Osteoblast (primary cell): ENCODE results near the gene TRIM7. TPM values are rescaled to one million over a fixed set of nuclear protein-coding genes. Genes with fewer than 3 reads are reported as not detected.

Experiments used
- DNase-seq: peaks from one replicate; pipeline ENCODE4 v3.0.0; 2011; ENCODE audit warnings: low spot score, mixed read lengths; ENCODE audit not compliant: insufficient read length; ENCODE audit errors: missing footprints
- H2AFZ ChIP-seq: 2 replicates; pipeline ENCODE4 v1.6.0; 2011; ENCODE audit warnings: mild to moderate bottlenecking, low read length
- H3K27ac ChIP-seq: 2 replicates; pipeline ENCODE4 v1.5.1; 2011; ENCODE audit warnings: mild to moderate bottlenecking, low read depth, low read length, moderate library complexity
- H3K27me3 ChIP-seq: 2 replicates; pipeline ENCODE4 v1.6.0; 2012; ENCODE audit warnings: mild to moderate bottlenecking, control low read depth, inconsistent platforms, low read length, moderate library complexity; ENCODE audit not compliant: insufficient read depth
- H3K36me3 ChIP-seq: 2 replicates; pipeline ENCODE4 v1.5.1; 2011; ENCODE audit warnings: mild to moderate bottlenecking, low read length, control low read depth, moderate library complexity; ENCODE audit not compliant: insufficient read depth
- H3K4me1 ChIP-seq: 2 replicates; pipeline ENCODE4 v1.5.1; 2011; ENCODE audit warnings: mild to moderate bottlenecking, low read length, control low read depth, moderate library complexity; ENCODE audit not compliant: insufficient read depth
- H3K4me2 ChIP-seq: 2 replicates; pipeline ENCODE4 v1.6.0; 2011; ENCODE audit warnings: mild to moderate bottlenecking, low read length; ENCODE audit not compliant: insufficient read depth
- H3K4me3 ChIP-seq: fragments of 200-600 bp; sonication (generic); 3 replicates; pipeline ENCODE4 v1.5.1; 2012; ENCODE audit warnings: mild to moderate bottlenecking, low read length, inconsistent platforms; ENCODE audit not compliant: insufficient read depth
- H3K79me2 ChIP-seq: 2 replicates; pipeline ENCODE4 v1.6.0; 2012; ENCODE audit warnings: mild to moderate bottlenecking, low read length, control low read depth, inconsistent platforms; ENCODE audit not compliant: insufficient read depth
- H3K9me3 ChIP-seq: 2 replicates; pipeline ENCODE4 v1.5.1; 2011; ENCODE audit warnings: low read depth, low read length, control low read depth
- H4K20me1 ChIP-seq: 2 replicates; pipeline ENCODE4 v1.6.0; 2012; ENCODE audit warnings: mild to moderate bottlenecking, low read length, control low read depth; ENCODE audit not compliant: insufficient read depth
- CTCF ChIP-seq: IDR thresholded peaks from 2 replicates; pipeline ENCODE4 v1.5.1; 2011; ENCODE audit warnings: mild to moderate bottlenecking, low read depth, low read length, moderate library complexity; ENCODE audit errors: extremely low read depth
- total RNA-seq: library from RNA; depleted of rRNA; stranded (reverse); fragments of >200 nt; gene quantifications from 2 replicates; pipeline ENCODE4 v1.2.3, GENCODE V29; 2012

Gene TRIM7
- total RNA-seq, 1 donor: 0.72 TPM

GRCh38 chr5:181203777-181204112, 1.3 kb downstream of the TRIM7 start:
- TF ChIP-seq CTCF: no peak
- Histone ChIP-seq H3K27ac (no peak overlapping the region), H2AFZ (peak overlapping the region; percentile 47), H3K36me3 (no peaks in the 10 kb centered on the region), H4K20me1 (no peaks in the 10 kb centered on the region), H3K4me3 (peak overlapping the region; percentile 65), H3K4me2 (peak overlapping the region; percentile 84), H3K4me1 (peaks cover 5% of the 10 kb centered on the region), H3K9me3 (no peaks in the 10 kb centered on the region), H3K79me2 (no peaks in the 10 kb centered on the region), H3K27me3 (peaks cover 7% of the 10 kb centered on the region)
- peak; percentile 70 for DNase-seq

- no peak overlapping the region for H3K4me3 ChIP-seq
- no peak overlapping the region for H3K4me2 ChIP-seq
- no peaks in the 10 kb centered on the region for H3K36me3 ChIP-seq
- no peak for TF ChIP-seq CTCF
- H3K79me2 ChIP-seq: no peaks in the 10 kb centered on the region
- peak; percentile 87 for DNase-seq
- H4K20me1 ChIP-seq: no peaks in the 10 kb centered on the region
- H2AFZ ChIP-seq: no peak overlapping the region
- H3K4me1 ChIP-seq: peaks cover 5% of the 10 kb centered on the region
- H3K9me3 ChIP-seq: no peaks in the 10 kb centered on the region
- H3K27me3 ChIP-seq: peaks cover 7% of the 10 kb centered on the region
- H3K27ac ChIP-seq: no peak overlapping the region
Measured at GRCh38 chr5:181203093-181203711, 1.8 kb downstream of the TRIM7 start.

DNA sequence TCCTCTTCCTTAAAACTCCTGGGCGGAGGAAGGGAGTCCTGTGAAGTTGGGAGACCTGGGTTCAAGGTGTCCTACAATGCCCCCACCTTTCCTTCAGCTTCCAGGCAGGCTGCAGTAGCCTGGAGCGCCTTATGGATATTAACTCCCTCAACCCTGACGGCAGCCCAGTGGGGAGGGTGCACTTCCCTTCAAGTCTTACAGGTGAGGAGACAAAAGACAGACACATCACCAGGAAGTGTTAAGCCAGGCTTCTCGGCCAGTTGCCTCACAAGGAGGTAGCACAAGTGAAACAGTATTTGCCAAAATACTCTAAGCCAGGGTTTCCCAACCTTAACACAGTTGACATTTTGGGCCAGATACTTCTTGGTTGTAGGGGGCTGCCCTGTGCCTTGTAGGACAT, 4.2 kb downstream of the TRIM7 start:
- Histone ChIP-seq H3K79me2 (no peaks in the 10 kb centered on the region), H2AFZ (no peak overlapping the region), H3K4me2 (no peak overlapping the region), H3K4me3 (no peak overlapping the region), H4K20me1 (no peaks in the 10 kb centered on the region), H3K27me3 (peaks cover 4% of the 10 kb centered on the region), H3K4me1 (peaks cover 3% of the 10 kb centered on the region), H3K36me3 (no peaks in the 10 kb centered on the region), H3K9me3 (no peaks in the 10 kb centered on the region), H3K27ac (no peak overlapping the region)
- no peak for TF ChIP-seq CTCF
- DNase-seq: peak; percentile 69

DNA sequence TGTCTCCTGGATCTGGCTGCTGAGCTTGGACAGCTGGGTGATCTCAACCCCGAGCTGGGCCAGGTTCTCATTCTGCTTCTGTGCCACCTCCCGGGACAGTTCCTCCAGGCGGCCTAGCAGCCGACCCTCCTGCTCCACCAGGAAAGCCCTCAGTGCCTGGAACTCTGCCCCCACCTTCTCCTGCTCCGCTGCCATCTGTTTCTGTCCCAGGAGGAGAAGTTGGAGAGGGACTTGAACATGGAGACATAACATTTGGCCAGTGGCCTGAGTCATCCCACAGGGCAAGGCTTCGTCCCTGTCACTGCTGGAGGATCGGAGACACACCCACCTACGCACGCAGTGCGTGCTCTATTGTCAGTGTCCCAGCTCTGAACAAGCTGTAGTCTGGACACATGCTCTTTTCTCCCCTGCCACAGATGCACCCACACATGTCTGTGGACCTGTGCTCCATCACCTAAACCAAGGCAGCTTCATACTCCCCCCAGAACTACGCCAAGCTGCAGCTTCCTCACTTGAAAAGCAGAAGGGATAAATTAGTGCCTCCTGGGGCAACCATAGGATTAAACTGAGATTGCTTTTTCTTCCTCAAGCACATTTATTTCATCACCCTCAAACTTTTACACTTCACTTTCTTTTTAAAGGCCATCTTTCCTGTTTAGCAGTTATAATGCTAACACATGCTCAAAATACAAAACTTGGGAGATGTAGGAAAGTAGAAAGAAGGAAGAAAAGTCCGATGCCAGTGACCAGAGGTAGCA, 4.9 kb downstream of the TRIM7 start:
- TF ChIP-seq CTCF: no peak

More for the DNA sequence above, 4.9 kb downstream of the TRIM7 start:
- no peak overlapping the region for H3K27ac ChIP-seq
- peak; percentile 73 for DNase-seq
- H2AFZ ChIP-seq: no peak overlapping the region
- no peaks in the 10 kb centered on the region for H3K36me3 ChIP-seq
- peaks cover 4% of the 10 kb centered on the region for H3K27me3 ChIP-seq
- H3K9me3 ChIP-seq: no peaks in the 10 kb centered on the region
- no peaks in the 10 kb centered on the region for H3K79me2 ChIP-seq
- H3K4me3 ChIP-seq: no peak overlapping the region
- H3K4me1 ChIP-seq: no peaks in the 10 kb centered on the region
- no peak overlapping the region for H3K4me2 ChIP-seq
- no peaks in the 10 kb centered on the region for H4K20me1 ChIP-seq
